Spleen (tissue), 11 donors: ENCODE measurements around the gene SENP7. TPM values are rescaled to one million over a fixed set of nuclear protein-coding genes. Genes with fewer than 3 reads are reported as not detected.
A peak's percentile ranks its signal among the peaks of the same experiment; 100 is the strongest.

Source experiments
- DNase-seq: peaks from one replicate; pipeline ENCODE4 v3.0.0-alpha.2; 2020
- H3K27ac ChIP-seq, 8 donors: fragments of 200-600 bp; sonication (generic) in 7 of 8; 1 replicate in 4 of 8; 2 replicates in 4 of 8; pipeline versions ENCODE4 v1.5.0 to v1.8.0; 2016 to 2021; ENCODE audit warnings: inconsistent platforms in 4 of 8, mild to moderate bottlenecking in 4 of 8, moderate library complexity in 1 of 8
- H3K27me3 ChIP-seq, 7 donors: fragments of 200-600 bp; sonication (generic) in 6 of 7; replicated peaks in 1 of 7; 1 replicate in 4 of 7; 2 replicates in 3 of 7; pipeline versions ENCODE4 v1.5.0 to v1.8.0; 2016 to 2021; ENCODE audit warnings: inconsistent platforms in 3 of 7, mild to moderate bottlenecking in 1 of 7
- H3K36me3 ChIP-seq, 6 donors: fragments of 200-600 bp; sonication (generic) in 5 of 6; 1 replicate in 4 of 6; 2 replicates in 2 of 6; pipeline versions ENCODE4 v1.5.0 to v1.8.0; 2016 to 2021; ENCODE audit warnings: inconsistent platforms in 2 of 6
- H3K4me1 ChIP-seq, 6 donors: fragments of 200-600 bp; sonication (generic) in 5 of 6; 1 replicate in 3 of 6; 2 replicates in 3 of 6; pipeline versions ENCODE4 v1.5.0 to v1.8.0; 2016 to 2021; ENCODE audit warnings: inconsistent platforms in 3 of 6
- H3K4me3 ChIP-seq, 8 donors: fragments of 200-600 bp; sonication (generic) in 7 of 8; 1 replicate in 4 of 8; 2 replicates in 4 of 8; pipeline versions ENCODE4 v1.5.0 to v1.8.0; 2016 to 2021; ENCODE audit warnings: inconsistent platforms in 4 of 8, mild to moderate bottlenecking in 4 of 8, moderate library complexity in 2 of 8
- H3K9me3 ChIP-seq, 8 donors: fragments of 200-600 bp; sonication (generic) in 7 of 8; 1 replicate in 4 of 8; 2 replicates in 4 of 8; pipeline versions ENCODE4 v1.5.0 to v1.8.0; 2016 to 2021; ENCODE audit warnings: inconsistent platforms in 4 of 8
- POLR2A ChIP-seq, 3 donors: fragments of 450-650 bp; IDR thresholded peaks; one replicate each; pipeline ENCODE4 v1.5.1; 2017; ENCODE audit warnings: antibody characterized with exemption in 3 of 3, mild to moderate bottlenecking in 1 of 3
- POLR2AphosphoS5 ChIP-seq, 3 donors: sonication (generic); formaldehyde crosslinking; IDR thresholded peaks; one replicate each; pipeline ENCODE4 v1.5.1; 2017; ENCODE audit warnings: antibody characterized with exemption in 3 of 3
- WGBS, 5 donors: extraction: QIAGEN DNeasy Blood & Tissue Kit in 3 of 5; methylation state at CpG; one replicate each; pipeline versions ENCODE4 v1.1.5 to v1.1.7; 2013 to 2018; 5-methylcytosine and 5-hydroxymethylcytosine counted together
- intact Hi-C: fragments of 100-400 bp; cut with DNase I; formaldehyde crosslinking; loops from one replicate; pipeline ENCODE4 v1.15.0; 2023; ENCODE audit warnings: low total_unique reads
- polyA plus RNA-seq, 3 donors: library from polyadenylated mRNA; stranded (reverse); fragments of 200-250 nt; gene quantifications; one replicate each; pipeline ENCODE4 v1.2.1, GENCODE V29; 2013
- total RNA-seq, 7 donors: library from RNA; depleted of rRNA in 3 of 7; stranded (reverse); fragments of >200 nt in 3 of 7; fragmentation: NEBNext Ultra II Directional in 4 of 7; extraction: Animal tissue kit (Norgen Biotek cat#: 25700) in 4 of 7; gene quantifications; one replicate each; pipeline versions ENCODE4 v1.1.0 to v1.2.1, GENCODE V29; 2016 to 2021
- TF ChIP-seq, protein P1 (sequence below), 11 experiments: fragments of 200-600 bp in 7 of 11; fragments of 450-650 bp in 4 of 11; sonication (generic) in 4 of 11; IDR thresholded peaks in 8 of 11; conservative IDR thresholded peaks in 3 of 11; 1 replicate in 7 of 11; 2 replicates in 4 of 11; pipeline versions ENCODE4 v1.4.0 to v1.8.0; 2016 to 2021; ENCODE audit warnings: antibody characterized with exemption in 11 of 11, inconsistent platforms in 4 of 11, mild to moderate bottlenecking in 1 of 11
- donor health status: healthy with polysubstance abuse.
- donor health status: DM: no; HTN: no; CAD: no; lungs with moderate emphysema.
- donor health status: DM: no; HTN: no; CAD: no.
- donor health status: Bipolar disorder and iron deficiency.
- donor health status: healthy.
- donor health status: DM: no; HTN: no; CAD: no.
- donor health status: DM: yes; HTN: yes; CAD: no.

Gene SENP7
- total and polyA plus RNA-seq, 10 donors = 11.2 to 46.9 (median 33.4) TPM

DNA sequence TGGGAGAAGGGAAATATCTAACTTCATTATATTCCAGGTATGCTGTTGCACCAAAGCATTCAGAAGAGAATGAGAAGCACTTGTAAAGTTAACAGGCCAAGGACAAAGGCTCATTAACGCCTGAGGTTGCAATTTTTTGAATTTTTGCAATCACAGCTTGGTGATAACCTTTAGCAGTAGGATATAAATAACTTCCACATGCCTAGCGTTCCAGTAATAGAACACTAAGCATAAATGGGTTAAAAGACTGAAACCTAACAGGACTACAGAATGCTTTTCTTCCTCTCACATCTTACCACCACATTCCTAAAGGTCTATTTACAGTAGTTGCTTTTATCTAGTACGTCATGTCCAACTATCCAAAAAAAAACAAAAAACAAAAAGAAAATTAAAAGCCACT is 135.2 kb downstream of the SENP7 start:
- Histone ChIP-seq H3K4me1 (peaks cover 6 to 58% (median 32%) of the 10 kb centered on the region in 6 donors), H3K36me3 (no peaks in the 10 kb centered on the region), H3K9me3 (peaks cover 0 to 5% (median 0%) of the 10 kb centered on the region in 8 donors), H3K27ac (peak overlapping the region in 5 of 8 donors; percentile 4 to 59 (median 52)), H3K27me3 (no peaks in the 10 kb centered on the region), H3K4me3 (no peak overlapping the region)
- 52 to 70% (median 66%) methylated on average over 3 of the region's 3 CpGs for WGBS, 5 donors
- intact Hi-C loops = no loop called here
- TF ChIP-seq POLR2A (IDR thresholded peaks at IDR 0.05) = no peak
- TF ChIP-seq, protein P1, sequence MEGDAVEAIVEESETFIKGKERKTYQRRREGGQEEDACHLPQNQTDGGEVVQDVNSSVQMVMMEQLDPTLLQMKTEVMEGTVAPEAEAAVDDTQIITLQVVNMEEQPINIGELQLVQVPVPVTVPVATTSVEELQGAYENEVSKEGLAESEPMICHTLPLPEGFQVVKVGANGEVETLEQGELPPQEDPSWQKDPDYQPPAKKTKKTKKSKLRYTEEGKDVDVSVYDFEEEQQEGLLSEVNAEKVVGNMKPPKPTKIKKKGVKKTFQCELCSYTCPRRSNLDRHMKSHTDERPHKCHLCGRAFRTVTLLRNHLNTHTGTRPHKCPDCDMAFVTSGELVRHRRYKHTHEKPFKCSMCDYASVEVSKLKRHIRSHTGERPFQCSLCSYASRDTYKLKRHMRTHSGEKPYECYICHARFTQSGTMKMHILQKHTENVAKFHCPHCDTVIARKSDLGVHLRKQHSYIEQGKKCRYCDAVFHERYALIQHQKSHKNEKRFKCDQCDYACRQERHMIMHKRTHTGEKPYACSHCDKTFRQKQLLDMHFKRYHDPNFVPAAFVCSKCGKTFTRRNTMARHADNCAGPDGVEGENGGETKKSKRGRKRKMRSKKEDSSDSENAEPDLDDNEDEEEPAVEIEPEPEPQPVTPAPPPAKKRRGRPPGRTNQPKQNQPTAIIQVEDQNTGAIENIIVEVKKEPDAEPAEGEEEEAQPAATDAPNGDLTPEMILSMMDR (IDR thresholded peaks at IDR 0.05 in 8 of 11, conservative IDR thresholded peaks at IDR 0.05 in 3 of 11) = no peak
- TF ChIP-seq POLR2AphosphoS5 (IDR thresholded peaks at IDR 0.05) = no peak
- DNase-seq = no peak

DNA sequence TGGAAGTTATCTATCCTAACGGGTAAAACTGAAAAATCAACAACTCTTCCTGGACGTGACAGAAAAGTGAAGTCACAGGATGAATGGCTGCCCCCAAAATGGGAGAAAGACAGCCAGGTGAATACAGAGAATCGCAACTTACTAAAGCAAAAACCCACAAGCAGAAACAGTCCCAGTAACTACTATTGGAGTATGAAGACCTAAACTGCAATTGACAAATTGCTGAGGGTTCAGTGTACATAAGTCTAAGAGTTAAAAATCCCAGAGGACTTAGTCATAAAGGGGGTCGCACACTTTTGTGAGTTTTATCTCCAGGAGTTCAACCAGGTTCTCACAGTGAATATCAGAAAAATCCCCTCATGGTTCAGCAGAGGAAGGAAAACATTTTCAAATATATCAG is 135.8 kb downstream of the SENP7 start:
- 58 to 77% (median 75%) methylated on average over 4 of the region's 4 CpGs for WGBS, 5 donors
- peaks cover 0 to 5% (median 0%) of the 10 kb centered on the region in 8 donors for H3K9me3 ChIP-seq
- no peaks in the 10 kb centered on the region for H3K36me3 ChIP-seq
- TF ChIP-seq POLR2A (IDR thresholded peaks at IDR 0.05) (no peak), POLR2AphosphoS5 (IDR thresholded peaks at IDR 0.05) (no peak)
- TF ChIP-seq, protein P1 (IDR thresholded peaks at IDR 0.05 in 8 of 11, conservative IDR thresholded peaks at IDR 0.05 in 3 of 11) = no peak
- H3K27me3 ChIP-seq = no peaks in the 10 kb centered on the region
- H3K4me3 ChIP-seq = no peak overlapping the region
- peak overlapping the region in 5 of 8 donors; percentile 4 to 59 (median 52) for H3K27ac ChIP-seq
- intact Hi-C loops = no loop called here
- DNase-seq = no peak
- peaks cover 6 to 53% (median 29%) of the 10 kb centered on the region in 6 donors for H3K4me1 ChIP-seq

DNA sequence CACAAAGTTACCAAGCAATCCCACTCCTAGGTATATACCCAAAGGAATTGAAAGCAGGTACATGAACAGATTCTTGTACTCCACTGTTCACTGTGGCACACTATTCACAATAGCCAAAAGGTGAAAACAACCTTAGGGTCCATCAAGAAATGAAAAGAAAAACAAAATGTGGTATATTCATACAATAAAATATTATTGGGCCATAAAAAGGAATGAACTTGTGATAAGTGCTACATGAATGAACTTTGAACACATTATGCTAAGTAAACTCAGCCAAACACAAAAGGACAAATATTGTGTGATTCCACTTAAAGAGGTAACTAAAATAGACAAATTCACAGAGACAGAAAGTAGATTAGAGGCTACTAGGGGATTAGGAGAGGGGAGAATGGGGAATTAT is 137.4 kb downstream of the SENP7 start:
- Histone ChIP-seq H3K4me1 (peaks cover 6 to 36% (median 20%) of the 10 kb centered on the region in 6 donors), H3K27me3 (no peaks in the 10 kb centered on the region), H3K27ac (no peak overlapping the region), H3K9me3 (peaks cover 0 to 5% (median 0%) of the 10 kb centered on the region in 8 donors), H3K4me3 (no peak overlapping the region), H3K36me3 (peaks cover 0 to 14% (median 7%) of the 10 kb centered on the region in 6 donors)
- intact Hi-C loops = no loop called here
- TF ChIP-seq POLR2AphosphoS5 (IDR thresholded peaks at IDR 0.05) (no peak), POLR2A (IDR thresholded peaks at IDR 0.05) (no peak)
- TF ChIP-seq, protein P1 (IDR thresholded peaks at IDR 0.05 in 8 of 11, conservative IDR thresholded peaks at IDR 0.05 in 3 of 11) = no peak
- DNase-seq = no peak

DNA sequence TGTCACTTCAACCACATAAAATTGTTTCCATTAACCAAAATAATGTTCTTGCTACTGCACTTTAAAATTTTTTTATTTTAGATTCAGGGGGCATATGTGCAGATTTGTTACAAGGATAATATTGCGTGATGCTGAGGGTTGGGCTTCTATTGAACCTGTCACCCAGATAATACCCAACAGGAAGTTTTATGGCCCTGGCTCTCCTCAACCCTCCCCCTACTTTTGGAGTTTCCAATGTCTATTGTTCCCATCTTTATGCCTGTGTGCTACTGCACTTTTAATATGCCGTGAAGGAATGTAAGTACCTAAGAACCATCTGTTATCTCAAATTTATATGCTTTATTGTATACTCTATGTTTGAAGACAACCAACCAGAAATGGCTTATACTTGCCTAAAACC is 150.6 kb downstream of the SENP7 start:
- intact Hi-C loops = no loop called here
- WGBS, 5 donors = 93 to 100% (median 96%) methylated on average over 2 of the region's 2 CpGs
- H3K9me3 ChIP-seq = peaks cover 0 to 16% (median 14%) of the 10 kb centered on the region in 8 donors
- no peak overlapping the region for H3K27ac ChIP-seq
- no peak overlapping the region for H3K4me3 ChIP-seq
- DNase-seq = no peak
- H3K36me3 ChIP-seq = peaks cover 0 to 93% (median 29%) of the 10 kb centered on the region in 6 donors
- no peaks in the 10 kb centered on the region for H3K27me3 ChIP-seq
- no peaks in the 10 kb centered on the region for H3K4me1 ChIP-seq
- no peak for TF ChIP-seq POLR2A (IDR thresholded peaks at IDR 0.05)
- TF ChIP-seq POLR2AphosphoS5 (IDR thresholded peaks at IDR 0.05) = no peak
- TF ChIP-seq, protein P1 (IDR thresholded peaks at IDR 0.05 in 8 of 11, conservative IDR thresholded peaks at IDR 0.05 in 3 of 11) = no peak
